GM10847 (cell line): ENCODE data around the gene RHOBTB1.

Source experiments
- POLR2A ChIP-seq: IDR thresholded peaks from 2 replicates; pipeline ENCODE4 v1.6.1; 2011; ENCODE audit not compliant: insufficient read length; ENCODE audit errors: extremely low read depth

The RHOBTB1 gene

DNA sequence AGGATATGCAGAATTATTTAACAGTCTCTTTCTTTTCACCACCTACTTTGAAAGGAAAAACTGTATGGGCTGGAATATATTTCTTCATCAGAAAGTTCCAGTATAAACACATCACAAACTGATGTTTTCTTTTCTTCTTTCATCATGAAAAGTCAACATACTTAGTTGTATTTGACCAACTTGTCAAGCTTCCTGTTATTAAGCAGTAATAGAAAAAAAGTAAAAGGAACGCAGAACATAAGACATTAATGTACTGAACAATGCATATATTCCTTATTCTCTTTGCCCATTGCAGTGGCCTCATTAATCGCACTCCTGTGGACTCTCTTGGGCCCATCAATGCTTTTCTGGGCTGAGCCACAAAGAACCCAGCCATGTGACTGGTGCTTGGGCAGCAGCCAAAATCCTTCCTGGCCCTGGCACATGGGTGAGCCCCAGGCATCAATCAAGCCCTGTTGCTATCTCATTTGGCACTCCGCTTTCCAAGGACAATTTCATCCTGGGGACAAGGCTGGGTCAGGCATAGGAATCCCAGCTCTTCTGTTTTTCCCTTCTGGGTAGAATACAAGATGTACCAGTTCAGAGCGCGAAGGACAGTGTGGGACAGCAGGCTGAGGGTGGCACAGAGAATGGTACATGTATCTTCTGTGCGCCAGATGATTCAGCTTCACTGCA is 42.3 kb downstream of the RHOBTB1 start:
- no peak for TF ChIP-seq POLR2A

DNA sequence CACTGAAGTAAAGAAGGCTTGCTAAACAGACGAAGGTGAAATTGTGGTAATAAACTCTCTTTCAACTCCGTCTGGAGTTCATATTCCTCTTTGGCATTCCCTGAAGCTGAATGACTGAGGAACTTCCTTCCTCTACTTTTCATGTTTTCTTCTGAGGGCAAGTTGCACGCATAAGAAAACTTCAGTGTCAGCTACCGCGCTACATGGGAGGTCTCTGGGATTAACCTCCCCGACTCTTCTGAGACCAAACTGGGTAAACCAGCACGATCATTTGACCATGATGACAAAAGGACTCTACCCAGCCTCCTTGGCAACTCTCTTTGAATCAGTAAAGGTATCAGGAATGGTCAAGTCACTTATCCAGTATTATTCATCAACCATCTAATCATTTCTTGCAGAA is 44.7 kb downstream of the RHOBTB1 start:
- TF ChIP-seq POLR2A: no peak

GRCh38 chr10:60898321-60898720 is 45.7 kb downstream of the RHOBTB1 start:
- no peak for TF ChIP-seq POLR2A

DNA sequence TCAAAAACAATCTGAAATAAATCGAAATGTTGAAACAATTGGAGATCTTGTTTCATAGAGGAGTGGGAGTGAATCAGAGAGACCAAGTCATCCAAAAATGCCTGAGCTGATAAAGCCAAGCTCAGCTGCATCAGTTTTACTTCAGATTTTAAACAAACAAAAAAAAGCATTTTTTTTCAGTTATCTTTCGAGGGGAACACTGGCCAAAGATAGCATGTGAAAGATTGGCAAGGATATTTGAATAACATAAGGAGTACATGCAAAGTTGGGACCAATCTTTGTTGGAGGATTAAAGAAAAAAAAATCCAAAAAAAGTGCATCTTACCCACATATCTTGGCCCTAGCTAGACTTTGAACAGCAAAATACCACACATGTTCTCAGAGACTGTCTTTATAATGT is 47.2 kb downstream of the RHOBTB1 start:
- TF ChIP-seq POLR2A: no peak

DNA sequence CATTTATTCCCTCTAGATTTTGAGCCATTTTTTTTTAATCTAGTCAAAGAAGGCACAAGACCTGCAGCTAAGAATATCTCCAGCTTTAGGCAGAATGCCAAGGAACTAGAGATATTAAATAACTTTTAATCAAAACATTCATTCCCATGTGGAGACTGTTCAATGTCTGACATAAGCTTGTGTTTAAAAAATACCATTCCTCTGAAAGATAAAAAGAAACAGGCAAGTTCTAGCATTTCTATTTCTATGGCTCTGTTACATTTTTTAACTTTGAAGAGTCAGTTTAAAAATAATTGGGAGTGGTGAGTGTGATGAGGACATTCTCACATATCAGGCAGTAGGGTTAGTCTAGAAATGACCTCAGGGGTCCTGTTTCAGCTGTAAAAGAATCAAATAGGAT is 48.0 kb downstream of the RHOBTB1 start:
- no peak for TF ChIP-seq POLR2A

GRCh38 chr10:60894786-60895185 is 49.2 kb downstream of the RHOBTB1 start:
- no peak for TF ChIP-seq POLR2A

GRCh38 chr10:60893231-60893630 is 50.8 kb downstream of the RHOBTB1 start:
- TF ChIP-seq POLR2A: no peak

- TF ChIP-seq POLR2A: no peak
Measured at GRCh38 chr10:60892571-60892970, 51.4 kb downstream of the RHOBTB1 start.

GRCh38 chr10:60890811-60891210 is 53.2 kb downstream of the RHOBTB1 start:
- no peak for TF ChIP-seq POLR2A

DNA sequence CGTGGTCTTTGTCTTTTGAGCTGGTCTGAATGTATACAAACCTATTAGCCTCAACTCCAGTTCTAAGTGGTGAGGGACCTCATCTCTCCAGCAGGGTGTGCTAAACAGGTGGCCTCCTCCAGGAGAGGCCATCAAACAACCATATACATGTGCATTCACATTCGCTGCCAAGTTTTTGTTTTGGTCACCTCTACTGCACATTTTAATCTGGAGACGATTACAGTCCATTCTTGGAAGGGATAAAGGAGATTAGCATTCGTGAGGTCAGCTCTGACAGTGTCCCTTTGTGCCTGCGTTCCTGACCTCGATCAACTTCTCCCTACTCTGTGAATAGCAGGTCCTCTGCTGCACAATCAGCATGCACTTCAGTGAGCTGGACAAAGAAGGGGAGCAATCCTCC is 60.8 kb downstream of the RHOBTB1 start:
- TF ChIP-seq POLR2A: no peak

DNA sequence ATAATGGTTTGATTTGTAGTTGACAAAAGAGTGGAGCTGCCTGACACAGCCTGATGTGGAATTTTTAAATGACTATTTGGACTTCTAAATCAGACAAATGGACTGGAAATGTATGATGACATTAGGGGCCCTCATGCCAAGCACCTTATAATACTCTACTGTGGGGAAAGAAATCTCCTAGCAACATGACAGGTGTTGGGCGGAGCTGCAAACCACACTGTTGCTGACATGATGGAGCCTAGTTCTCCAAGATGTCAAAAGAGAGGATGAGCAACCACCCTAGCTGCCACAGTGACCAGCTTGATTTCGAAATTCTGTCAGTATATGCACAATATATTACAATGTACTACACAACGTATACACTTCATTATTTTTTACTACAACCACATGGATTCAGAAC is 65.8 kb downstream of the RHOBTB1 start:
- no peak for TF ChIP-seq POLR2A

DNA sequence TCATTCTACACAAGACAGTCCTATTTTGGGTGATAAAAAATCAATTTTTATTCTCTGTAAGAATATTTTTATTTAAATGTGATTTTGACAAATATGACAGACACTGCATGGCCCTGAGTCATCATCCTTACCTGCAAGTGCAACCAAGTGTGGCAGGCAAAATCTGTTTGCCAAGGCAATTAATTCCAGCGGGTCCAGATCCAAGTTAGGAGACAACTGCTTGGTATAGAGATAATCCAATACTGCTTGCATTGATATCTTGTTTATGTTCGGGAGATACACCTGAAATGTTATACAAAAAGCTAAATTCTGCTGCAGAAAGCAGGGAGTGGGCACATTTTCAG is 66.2 kb downstream of the RHOBTB1 start:
- no peak for TF ChIP-seq POLR2A

- no peak for TF ChIP-seq POLR2A
Measured at GRCh38 chr10:60877061-60877776, 66.8 kb downstream of the RHOBTB1 start.

- TF ChIP-seq POLR2A: no peak
Measured at GRCh38 chr10:60873758-60874157, 70.2 kb downstream of the RHOBTB1 start.

GRCh38 chr10:60872451-60872850 is 71.5 kb downstream of the RHOBTB1 start:
- no peak for TF ChIP-seq POLR2A

GRCh38 chr10:60871215-60871614 is 72.8 kb downstream of the RHOBTB1 start:
- TF ChIP-seq POLR2A: no peak

GRCh38 chr10:60870803-60871202 is 73.2 kb downstream of the RHOBTB1 start:
- TF ChIP-seq POLR2A: no peak
